H1 (cell line): ENCODE data around the gene COMT. TPM values are rescaled to one million over a fixed set of nuclear protein-coding genes. Genes with fewer than 3 reads are reported as not detected.

ENCODE experiments used
- RXRA ChIP-seq: IDR thresholded peaks from 2 replicates; pipeline ENCODE4 v1.6.1; 2011; ENCODE audit warnings: low read depth, mild to moderate bottlenecking, low read length, moderate library complexity; ENCODE audit not compliant: insufficient read depth
- SRF ChIP-seq: IDR thresholded peaks from 2 replicates; pipeline ENCODE4 v1.6.1; 2011; ENCODE audit warnings: mild to moderate bottlenecking, low read depth, low read length, moderate library complexity
- polyA plus RNA-seq, 7 experiments: library from polyadenylated mRNA; depleted of rRNA in 3 of 7; stranded (reverse) in 5 of 7; unstranded in 2 of 7; fragments of >200 nt in 5 of 7; fragments of 200-250 nt in 2 of 7; gene quantifications; 1 replicate in 5 of 7; 2 replicates in 1 of 7; 4 replicates in 1 of 7; pipeline versions ENCODE4 v1.2.1 to v1.2.3, GENCODE V29; 2011 to 2013; ENCODE audit warnings: missing spikeins in 2 of 7, mixed read lengths in 2 of 7
- total RNA-seq: library from RNA; stranded (reverse); fragmentation: NEBNext Ultra II Directional; extraction: Animal tissue kit (Norgen Biotek cat#: 25700); gene quantifications from 2 replicates; pipeline ENCODE4 v1.2.1, GENCODE V29; 2021

COMT gene
- total and polyA plus RNA-seq, 2 of the 8 experiments (the other 6 are each of a cell fraction or from before 2014, with no cell fraction given) = 15.2 to 33.7 TPM

GRCh38 chr22:19916006-19916405, 25.6 kb upstream of the COMT start (continued):
- TF ChIP-seq RXRA (no peak), SRF (no peak)
